ENCODE results near the gene SLC9A9. TPM values are rescaled to one million over a fixed set of nuclear protein-coding genes. Genes with fewer than 3 reads are reported as not detected.
A peak's percentile ranks its signal among the peaks of the same experiment; 100 is the strongest.
"Not testable (repeated sequence)": the region's sequence is repeated elsewhere in the genome, so short reads cannot be mapped to it uniquely, and the experiment has no call there.

The SLC9A9 gene
- total RNA-seq, 8 experiments from 2014 or later = 0.29 to 11.3 (median 5.9) TPM

- Histone ChIP-seq H3K4me1 (replicated peaks in 1 of 2) (peaks cover 8 to 21% of the 10 kb centered on the region in 2 donors), H3K27ac (no peak overlapping the region)
- ATAC-seq (replicated peaks in 6 of 8) = peak in 6 of 8 experiments; percentile 15 to 88 (median 46)
Observed at GRCh38 chr3:143820466-143821221, 27.6 kb downstream of the SLC9A9 start.

GRCh38 chr3:143819890-143820289, 28.4 kb downstream of the SLC9A9 start:
- no peak overlapping the region for H3K27ac ChIP-seq
- in situ Hi-C loops (cut with MboI; ENCODE audit: low pct_unique_long_range_greater_than_20kb in 2 of 9, low sequenced_read_pairs in 9 of 9, unreplicated experiment in 9 of 9) = no loop called here
- no peak overlapping the region for H3K4me3 ChIP-seq
- 0 to 88% (median 54%) methylated on average over 1 of the region's 1 CpG; no CpG with 5 or more reads in 2 of the 10 experiments for WGBS, 10 experiments
- H3K4me1 ChIP-seq (replicated peaks in 1 of 2) = peaks cover 8 to 19% of the 10 kb centered on the region in 2 donors
- peak in 2 of 8 experiments; percentile 56 to 65 for ATAC-seq (replicated peaks in 6 of 8)

More at GRCh38 chr3:143820466-143821221, 27.6 kb downstream of the SLC9A9 start:
- in situ Hi-C loops (cut with MboI; ENCODE audit: low pct_unique_long_range_greater_than_20kb in 2 of 9, low sequenced_read_pairs in 9 of 9, unreplicated experiment in 9 of 9) = no loop called here
- 58 to 100% (median 67%) methylated on average over 1 to 3 of the region's 3 CpGs; no CpG with 5 or more reads in 1 of the 10 experiments for WGBS, 10 experiments
- H3K4me3 ChIP-seq = no peak overlapping the region

GRCh38 chr3:143814443-143814889, 33.8 kb downstream of the SLC9A9 start:
- WGBS, 10 experiments = 25 to 100% (median 83%) methylated on average over 1 to 3 of the region's 3 CpGs; no CpG with 5 or more reads in 1 of the 10 experiments
- in situ Hi-C loops (cut with MboI; ENCODE audit: low pct_unique_long_range_greater_than_20kb in 2 of 9, low sequenced_read_pairs in 9 of 9, unreplicated experiment in 9 of 9) = no loop called here
- H3K4me1 ChIP-seq (replicated peaks in 1 of 2) = peaks cover 13 to 36% of the 10 kb centered on the region in 2 donors
- ATAC-seq (replicated peaks in 6 of 8) = no peak
- no peak overlapping the region for H3K27ac ChIP-seq
- no peak overlapping the region for H3K4me3 ChIP-seq

GRCh38 chr3:143812481-143812880, 35.8 kb downstream of the SLC9A9 start:
- Histone ChIP-seq H3K4me3 (no peak overlapping the region), H3K27ac (no peak overlapping the region), H3K4me1 (replicated peaks in 1 of 2) (peaks cover 15 to 45% of the 10 kb centered on the region in 2 donors)
- ATAC-seq (replicated peaks in 6 of 8) = no peak
- in situ Hi-C loops (cut with MboI; ENCODE audit: low pct_unique_long_range_greater_than_20kb in 2 of 9, low sequenced_read_pairs in 9 of 9, unreplicated experiment in 9 of 9) = no loop called here
- WGBS, 10 experiments = 0 to 100% (median 83%) methylated on average over 1 to 3 of the region's 3 CpGs; no CpG with 5 or more reads in 1 of the 10 experiments

- Histone ChIP-seq H3K4me1 (replicated peaks in 1 of 2) (peaks cover 15 to 45% of the 10 kb centered on the region in 2 donors), H3K27ac (no peak overlapping the region), H3K4me3 (no peak overlapping the region)
- in situ Hi-C loops (cut with MboI; ENCODE audit: low pct_unique_long_range_greater_than_20kb in 2 of 9, low sequenced_read_pairs in 9 of 9, unreplicated experiment in 9 of 9) = no loop called here
- ATAC-seq (replicated peaks in 6 of 8) = peak in 3 of 8 experiments; percentile 26 to 78 (median 44)
- WGBS, 10 experiments = 12 to 100% (median 86%) methylated on average over 1 to 8 of the region's 8 CpGs
Observed at GRCh38 chr3:143811602-143812001, 36.7 kb downstream of the SLC9A9 start.

GRCh38 chr3:143810953-143811265, 37.4 kb downstream of the SLC9A9 start:
- Histone ChIP-seq H3K27ac (peak overlapping the region in 1 of 2 donors; percentile 34), H3K4me3 (no peak overlapping the region), H3K4me1 (replicated peaks in 1 of 2) (peaks cover 15 to 45% of the 10 kb centered on the region in 2 donors)
- 29 to 100% (median 90%) methylated on average over 1 to 2 of the region's 2 CpGs; no CpG with 5 or more reads in 5 of the 10 experiments for WGBS, 10 experiments
- peak in 1 of 8 experiments; percentile 10 for ATAC-seq (replicated peaks in 6 of 8)
- in situ Hi-C loops (cut with MboI; ENCODE audit: low pct_unique_long_range_greater_than_20kb in 2 of 9, low sequenced_read_pairs in 9 of 9, unreplicated experiment in 9 of 9) = no loop called here

GRCh38 chr3:143810166-143810952, 37.9 kb downstream of the SLC9A9 start:
- peak in 5 of 8 experiments; percentile 74 to 88 (median 81) for ATAC-seq (replicated peaks in 6 of 8)
- 20 to 75% (median 50%) methylated on average over 1 to 2 of the region's 2 CpGs; no CpG with 5 or more reads in 3 of the 10 experiments for WGBS, 10 experiments
- in situ Hi-C loops (cut with MboI; ENCODE audit: low pct_unique_long_range_greater_than_20kb in 2 of 9, low sequenced_read_pairs in 9 of 9, unreplicated experiment in 9 of 9) = no loop called here
- peaks cover 15 to 45% of the 10 kb centered on the region in 2 donors for H3K4me1 ChIP-seq (replicated peaks in 1 of 2)
- H3K27ac ChIP-seq = peak overlapping the region in 1 of 2 donors; percentile 34
- no peak overlapping the region for H3K4me3 ChIP-seq

- Histone ChIP-seq H3K4me1 (replicated peaks in 1 of 2) (peaks cover 13 to 45% of the 10 kb centered on the region in 2 donors), H3K4me3 (no peak overlapping the region), H3K27ac (peak overlapping the region in 1 of 2 donors; percentile 11)
- in situ Hi-C loops (cut with MboI; ENCODE audit: low pct_unique_long_range_greater_than_20kb in 2 of 9, low sequenced_read_pairs in 9 of 9, unreplicated experiment in 9 of 9) = no loop called here
- peak in 1 of 8 experiments; percentile 64 for ATAC-seq (replicated peaks in 6 of 8)
- 0 to 82% (median 66%) methylated on average over 1 to 3 of the region's 3 CpGs; no CpG with 5 or more reads in 2 of the 10 experiments for WGBS, 10 experiments
Observed at GRCh38 chr3:143809121-143809621, 39.1 kb downstream of the SLC9A9 start.

GRCh38 chr3:143808030-143808429, 40.2 kb downstream of the SLC9A9 start:
- in situ Hi-C loops (cut with MboI; ENCODE audit: low pct_unique_long_range_greater_than_20kb in 2 of 9, low sequenced_read_pairs in 9 of 9, unreplicated experiment in 9 of 9) = no loop called here
- H3K4me3 ChIP-seq = no peak overlapping the region
- no peak overlapping the region for H3K27ac ChIP-seq
- peaks cover 13 to 43% of the 10 kb centered on the region in 2 donors for H3K4me1 ChIP-seq (replicated peaks in 1 of 2)
- WGBS, 10 experiments = 13 to 100% (median 86%) methylated on average over 1 to 2 of the region's 2 CpGs; no CpG with 5 or more reads in 1 of the 10 experiments
- no peak for ATAC-seq (replicated peaks in 6 of 8)

- H3K27ac ChIP-seq = no peak overlapping the region
- ATAC-seq (replicated peaks in 6 of 8) = no peak
- H3K4me1 ChIP-seq (replicated peaks in 1 of 2) = peaks cover 8 to 23% of the 10 kb centered on the region in 2 donors
- H3K4me3 ChIP-seq = no peak overlapping the region
- in situ Hi-C loops (cut with MboI; ENCODE audit: low pct_unique_long_range_greater_than_20kb in 2 of 9, low sequenced_read_pairs in 9 of 9, unreplicated experiment in 9 of 9) = no loop called here
- 8 to 100% (median 80%) methylated on average over 1 to 3 of the region's 4 CpGs; no CpG with 5 or more reads in 1 of the 10 experiments for WGBS, 10 experiments
Observed at GRCh38 chr3:143806038-143806437, 42.2 kb downstream of the SLC9A9 start.

GRCh38 chr3:143805476-143805875, 42.8 kb downstream of the SLC9A9 start:
- in situ Hi-C loops (cut with MboI; ENCODE audit: low pct_unique_long_range_greater_than_20kb in 2 of 9, low sequenced_read_pairs in 9 of 9, unreplicated experiment in 9 of 9); H3K4me3 ChIP-seq; ATAC-seq (replicated peaks in 6 of 8); H3K27ac ChIP-seq: not testable (repeated sequence)
- H3K4me1 ChIP-seq (replicated peaks in 1 of 2) = peaks cover 3 to 18% of the 10 kb centered on the region in 2 donors
- WGBS, 10 experiments = 60 to 100% (median 93%) methylated on average over 2 to 7 of the region's 7 CpGs; no CpG with 5 or more reads in 1 of the 10 experiments

GRCh38 chr3:143801046-143801445, 47.2 kb downstream of the SLC9A9 start:
- H3K4me1 ChIP-seq (replicated peaks in 1 of 2); H3K27ac ChIP-seq; in situ Hi-C loops (cut with MboI; ENCODE audit: low pct_unique_long_range_greater_than_20kb in 2 of 9, low sequenced_read_pairs in 9 of 9, unreplicated experiment in 9 of 9); ATAC-seq (replicated peaks in 6 of 8); H3K4me3 ChIP-seq: not testable (repeated sequence)
- 70 to 100% (median 91%) methylated on average over 2 to 5 of the region's 5 CpGs; no CpG with 5 or more reads in 2 of the 10 experiments for WGBS, 10 experiments

Data from motor neuron (in vitro differentiated cells).